ENCODE measurements around the gene LCN2.

GRCh38 chr9:128118472-128118857, 30.8 kb upstream of the LCN2 start:
- TF ChIP-seq ZMIZ1 (IDR thresholded peaks at IDR 0.05; ENCODE audit: low read depth in 2 of 2, low read length in 2 of 2), result no peak
- peak; percentile 69 for TF ChIP-seq POLR2A (conservative IDR thresholded peaks at IDR 0.05)
- no peak for TF ChIP-seq HNRNPUL1 (IDR thresholded peaks at IDR 0.05; ENCODE audit: low read length)
- no peak for TF ChIP-seq SRSF7 (optimal IDR thresholded peaks at IDR 0.05; ENCODE audit: low read depth, low read length)
- no peak for TF ChIP-seq ILK (tag; IDR thresholded peaks at IDR 0.05; ENCODE audit: borderline replicate concordance, low read depth)
- no peak for TF ChIP-seq CTCF (IDR thresholded peaks at IDR 0.05 in 2 of 3, conservative IDR thresholded peaks at IDR 0.05 in 1 of 3; ENCODE audit: insufficient read depth in 2 of 3, low read depth in 1 of 3, low read length in 3 of 3)
- no peak for TF ChIP-seq PATZ1 (CRISPR knock-in tag; IDR thresholded peaks at IDR 0.05; ENCODE audit: borderline replicate concordance)
- TF ChIP-seq MAX (CRISPR knock-in tag; IDR thresholded peaks at IDR 0.05), result no peak
- no peak for TF ChIP-seq HNRNPLL (IDR thresholded peaks at IDR 0.05; ENCODE audit: low read depth, low read length, poor library complexity, severe bottlenecking)
- no peak for TF ChIP-seq COPS2 (conservative IDR thresholded peaks at IDR 0.05)
- TF ChIP-seq EP300 (IDR thresholded peaks at IDR 0.05; ENCODE audit: low read length), result no peak
- TF ChIP-seq RBBP5 (IDR thresholded peaks at IDR 0.05; ENCODE audit: borderline replicate concordance, insufficient read depth, low read length, poor library complexity, severe bottlenecking), result no peak
